Neuron (in vitro differentiated cells): Measurements from ENCODE around the gene HECTD4.

ENCODE experiments used
- H2AFZ ChIP-seq: one replicate; pipeline ENCODE4 v1.6.1; 2013; ENCODE audit warnings: low read depth, mild to moderate bottlenecking, inconsistent platforms, low read length, moderate library complexity
- H3K27me3 ChIP-seq: one replicate; pipeline ENCODE4 v1.6.1; 2013; ENCODE audit warnings: low read length; ENCODE audit not compliant: insufficient read depth
- H3K36me3 ChIP-seq: one replicate; pipeline ENCODE4 v1.6.1; 2013; ENCODE audit warnings: low read length; ENCODE audit not compliant: insufficient read depth
- H3K4me1 ChIP-seq: one replicate; pipeline ENCODE4 v1.6.1; 2013; ENCODE audit warnings: low read length; ENCODE audit not compliant: insufficient read depth
- H3K4me3 ChIP-seq: 2 replicates; pipeline ENCODE4 v1.5.1; 2013; ENCODE audit warnings: mild to moderate bottlenecking, low read length, moderate library complexity
- H3K9me3 ChIP-seq: one replicate; pipeline ENCODE4 v1.6.1; 2013; ENCODE audit warnings: low read length

Gene HECTD4

DNA sequence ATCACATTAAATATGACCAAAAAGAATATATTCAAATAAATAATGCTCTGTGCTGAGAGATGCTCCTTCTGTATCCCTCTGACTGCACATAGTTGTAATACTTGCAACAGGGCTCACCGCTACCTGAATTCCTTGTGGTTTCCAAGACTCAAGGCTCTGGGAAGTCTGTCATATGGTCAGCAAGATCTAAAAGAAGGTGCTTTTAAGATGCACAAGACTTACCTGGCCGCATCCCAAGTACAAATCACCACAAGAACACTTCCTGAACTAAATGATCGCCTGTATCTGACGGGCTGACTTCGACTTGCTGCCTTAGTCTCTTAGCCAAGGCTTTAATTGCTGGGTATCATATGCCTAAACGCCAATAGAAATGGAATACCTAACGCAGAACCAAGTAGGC lies 67.2 kb downstream of the HECTD4 start:
- Histone ChIP-seq H3K9me3 (no peaks in the 10 kb centered on the region), H3K4me3 (no peak overlapping the region), H3K36me3 (peaks cover 58% of the 10 kb centered on the region), H3K27me3 (no peaks in the 10 kb centered on the region), H3K4me1 (no peaks in the 10 kb centered on the region), H2AFZ (no peak overlapping the region)

DNA sequence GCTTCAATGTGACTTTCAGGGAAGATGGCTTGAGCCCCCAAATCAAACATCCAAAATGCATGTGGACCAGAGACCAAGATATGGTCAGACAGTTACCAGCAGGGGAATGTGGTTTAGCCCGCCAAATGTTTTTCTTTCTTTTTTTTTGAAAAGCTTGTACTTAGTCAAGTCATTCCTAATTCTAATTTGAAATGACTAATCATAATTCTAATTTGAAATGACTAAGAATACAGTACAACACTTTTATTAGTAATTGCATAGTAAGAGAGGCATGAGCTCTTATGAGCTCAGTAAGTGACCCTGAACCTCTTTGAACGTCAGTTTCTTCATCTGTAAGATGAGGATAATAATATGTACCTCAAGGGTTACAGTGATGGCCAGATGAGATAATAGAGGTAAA lies 72.4 kb downstream of the HECTD4 start:
- Histone ChIP-seq H3K4me3 (no peak overlapping the region), H3K27me3 (no peaks in the 10 kb centered on the region), H3K36me3 (peaks cover 61% of the 10 kb centered on the region)

DNA sequence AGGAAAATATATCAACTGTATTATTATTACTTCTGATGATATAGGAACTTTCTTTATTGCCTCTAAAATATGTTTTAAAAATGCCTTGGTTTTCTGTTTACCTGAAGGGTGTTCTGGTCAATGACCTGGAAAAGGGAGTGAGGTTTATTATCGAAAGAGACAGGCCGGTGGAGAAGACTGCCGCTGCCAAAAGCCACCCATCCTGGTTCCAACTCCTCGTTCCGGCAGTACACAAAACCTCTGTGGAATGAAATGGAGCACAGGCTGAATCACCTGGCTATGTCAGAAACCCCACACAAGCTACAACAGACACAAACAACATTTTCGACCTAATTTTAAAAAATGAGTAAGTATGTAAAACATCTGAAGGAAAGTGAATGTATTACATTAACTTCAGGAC lies 73.6 kb downstream of the HECTD4 start:
- H2AFZ ChIP-seq, result no peak overlapping the region
- H3K4me3 ChIP-seq, result no peak overlapping the region
- no peaks in the 10 kb centered on the region for H3K9me3 ChIP-seq
- no peaks in the 10 kb centered on the region for H3K27me3 ChIP-seq
- no peaks in the 10 kb centered on the region for H3K4me1 ChIP-seq
- H3K36me3 ChIP-seq, result peaks cover 52% of the 10 kb centered on the region

More for the DNA sequence above, 72.4 kb downstream of the HECTD4 start:
- H3K9me3 ChIP-seq, result no peaks in the 10 kb centered on the region
- H3K4me1 ChIP-seq, result no peaks in the 10 kb centered on the region
- H2AFZ ChIP-seq, result no peak overlapping the region

DNA sequence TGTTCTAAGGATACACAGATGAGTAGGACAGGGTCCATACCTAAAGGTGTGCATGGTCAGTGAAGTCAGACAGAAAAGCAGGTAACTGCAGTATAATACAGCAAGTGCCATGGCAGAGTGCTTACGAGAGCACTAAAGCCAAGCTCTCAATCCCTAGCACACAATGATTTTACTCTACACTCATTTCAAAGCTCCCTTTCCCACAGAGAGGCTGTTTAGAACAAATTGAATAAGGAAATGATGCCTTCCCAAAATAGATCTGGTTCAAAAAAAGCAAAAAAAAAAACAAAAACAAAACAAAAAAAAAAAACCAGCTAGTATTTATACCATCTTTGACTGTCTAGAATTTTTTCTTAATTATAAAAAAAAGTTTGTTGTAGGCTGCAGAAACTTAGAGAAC lies 74.1 kb downstream of the HECTD4 start:
- H2AFZ ChIP-seq, result no peak overlapping the region
- H3K36me3 ChIP-seq, result peaks cover 54% of the 10 kb centered on the region
- no peaks in the 10 kb centered on the region for H3K27me3 ChIP-seq
- no peak overlapping the region for H3K4me3 ChIP-seq
- H3K4me1 ChIP-seq, result no peaks in the 10 kb centered on the region
- H3K9me3 ChIP-seq, result no peaks in the 10 kb centered on the region

DNA sequence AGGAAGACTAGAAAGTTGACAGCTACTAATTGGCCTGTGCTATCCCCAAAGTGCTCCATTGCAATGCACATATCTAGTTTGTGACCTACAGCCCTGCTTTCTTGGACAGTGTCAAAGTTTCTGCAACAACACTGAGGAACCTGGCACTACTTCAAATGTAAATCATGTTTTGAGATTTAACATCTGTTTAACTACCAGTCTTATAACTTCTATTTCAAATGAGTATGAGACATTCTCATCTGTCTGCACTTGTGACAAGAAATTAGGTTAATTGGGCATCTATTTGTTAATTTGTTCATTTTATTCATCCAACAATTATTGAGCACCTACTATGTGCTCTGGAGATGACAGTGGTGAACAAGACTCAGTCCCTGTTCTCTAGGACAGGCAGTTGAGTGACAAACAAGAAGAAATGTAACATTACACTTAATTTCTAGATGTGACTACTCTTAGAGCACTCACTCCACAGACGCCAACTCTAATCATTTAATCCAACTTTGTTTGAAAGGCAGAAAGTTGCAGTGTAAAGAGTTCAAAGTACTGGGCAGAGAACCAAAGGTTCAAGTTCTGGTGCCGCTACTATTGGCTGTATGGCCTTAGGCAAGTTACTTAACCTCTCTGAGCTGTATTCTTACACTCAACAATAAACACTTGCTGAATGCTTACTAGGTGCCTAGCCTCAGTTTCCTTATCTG lies 74.8 kb downstream of the HECTD4 start:
- no peak overlapping the region for H3K4me3 ChIP-seq
- no peaks in the 10 kb centered on the region for H3K4me1 ChIP-seq
- peaks cover 53% of the 10 kb centered on the region for H3K36me3 ChIP-seq
- H3K9me3 ChIP-seq, result no peaks in the 10 kb centered on the region
- H2AFZ ChIP-seq, result no peak overlapping the region
- no peaks in the 10 kb centered on the region for H3K27me3 ChIP-seq

DNA sequence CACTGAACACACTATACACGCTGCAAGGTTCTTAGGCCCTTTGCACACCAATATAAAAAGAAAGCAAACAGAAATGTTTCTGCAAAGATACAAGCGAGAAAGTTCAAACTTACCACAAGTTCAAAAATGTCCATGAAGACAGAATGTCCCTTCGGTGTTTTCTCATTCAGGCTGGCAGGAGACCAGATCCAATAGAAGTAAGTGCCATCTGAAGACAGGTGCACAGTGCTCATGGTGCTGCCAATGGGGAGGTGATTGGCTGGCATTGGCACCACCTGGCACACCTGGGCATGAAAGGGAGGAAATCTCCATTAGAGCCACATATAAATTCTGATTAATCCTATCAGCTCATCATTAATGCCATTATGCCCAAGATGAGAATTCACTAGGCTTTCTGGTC lies 76.3 kb downstream of the HECTD4 start:
- H3K4me1 ChIP-seq, result no peaks in the 10 kb centered on the region
- no peaks in the 10 kb centered on the region for H3K27me3 ChIP-seq
- H3K4me3 ChIP-seq, result no peak overlapping the region
- no peak overlapping the region for H2AFZ ChIP-seq
- H3K9me3 ChIP-seq, result no peaks in the 10 kb centered on the region
- peaks cover 52% of the 10 kb centered on the region for H3K36me3 ChIP-seq

DNA sequence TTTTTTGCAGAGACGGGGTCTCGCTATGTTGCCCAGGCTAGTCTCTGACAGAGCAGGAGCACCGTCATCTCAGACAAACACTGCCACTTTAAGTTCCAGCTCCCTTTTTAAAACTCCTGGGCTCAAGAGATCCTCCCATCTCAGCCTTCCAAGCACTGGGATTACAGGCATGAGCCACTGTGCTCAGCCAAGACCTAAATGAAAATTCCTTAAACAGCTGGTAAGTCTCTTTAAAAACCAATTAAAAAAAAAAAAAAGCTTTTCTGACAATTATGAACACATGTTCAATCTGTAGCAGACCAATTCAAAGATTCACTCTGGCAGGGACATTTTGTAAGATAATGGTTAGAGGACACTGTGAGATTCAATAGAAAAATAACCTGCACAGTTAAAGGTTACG lies 77.8 kb downstream of the HECTD4 start:
- Histone ChIP-seq H2AFZ (no peak overlapping the region), H3K36me3 (peaks cover 50% of the 10 kb centered on the region), H3K9me3 (no peaks in the 10 kb centered on the region), H3K27me3 (no peaks in the 10 kb centered on the region), H3K4me3 (no peak overlapping the region), H3K4me1 (no peaks in the 10 kb centered on the region)

DNA sequence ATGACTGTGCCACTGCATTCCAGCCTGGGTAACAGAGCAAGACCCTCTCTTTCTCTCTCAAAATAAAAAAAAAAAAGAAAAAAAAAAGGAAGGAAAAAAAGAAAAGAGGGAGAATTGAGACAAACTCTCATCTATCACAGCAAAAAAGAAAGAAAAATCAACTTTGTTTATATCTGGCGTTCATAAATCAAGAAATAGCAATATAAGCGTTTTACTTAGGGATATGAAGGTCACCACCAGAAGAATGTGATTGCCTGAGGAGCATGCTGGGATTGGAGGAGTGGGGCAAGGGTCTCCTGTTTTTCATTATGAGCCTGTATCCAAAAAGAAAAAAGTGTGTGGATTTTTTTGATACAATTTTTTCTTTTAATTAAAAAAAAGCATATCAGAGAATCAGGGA lies 78.4 kb downstream of the HECTD4 start:
- no peak overlapping the region for H2AFZ ChIP-seq
- no peaks in the 10 kb centered on the region for H3K4me1 ChIP-seq
- no peaks in the 10 kb centered on the region for H3K9me3 ChIP-seq
- peaks cover 46% of the 10 kb centered on the region for H3K36me3 ChIP-seq
- H3K4me3 ChIP-seq, result no peak overlapping the region
- no peaks in the 10 kb centered on the region for H3K27me3 ChIP-seq

DNA sequence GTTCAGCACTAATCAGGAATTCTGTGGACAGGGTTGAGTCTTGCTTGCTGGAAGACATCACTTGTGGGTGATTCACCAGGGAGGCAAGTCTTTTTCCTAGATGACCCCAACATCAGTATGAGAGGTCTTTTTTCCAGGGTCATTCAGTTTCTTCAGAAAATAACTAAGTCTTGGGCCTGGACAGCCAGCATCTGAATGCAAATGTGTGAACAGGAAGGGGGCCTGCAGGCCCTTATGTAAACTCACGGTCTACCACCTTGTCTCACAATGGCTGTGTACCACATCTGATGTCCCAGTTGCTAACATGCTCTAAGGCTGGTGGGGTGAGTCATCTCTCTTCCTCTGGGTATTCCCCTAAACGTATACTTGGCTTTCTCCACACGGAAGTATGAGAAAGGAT lies 79.2 kb downstream of the HECTD4 start:
- Histone ChIP-seq H3K36me3 (peaks cover 41% of the 10 kb centered on the region), H3K4me3 (no peak overlapping the region), H3K9me3 (no peaks in the 10 kb centered on the region), H3K27me3 (no peaks in the 10 kb centered on the region), H3K4me1 (no peaks in the 10 kb centered on the region), H2AFZ (no peak overlapping the region)

DNA sequence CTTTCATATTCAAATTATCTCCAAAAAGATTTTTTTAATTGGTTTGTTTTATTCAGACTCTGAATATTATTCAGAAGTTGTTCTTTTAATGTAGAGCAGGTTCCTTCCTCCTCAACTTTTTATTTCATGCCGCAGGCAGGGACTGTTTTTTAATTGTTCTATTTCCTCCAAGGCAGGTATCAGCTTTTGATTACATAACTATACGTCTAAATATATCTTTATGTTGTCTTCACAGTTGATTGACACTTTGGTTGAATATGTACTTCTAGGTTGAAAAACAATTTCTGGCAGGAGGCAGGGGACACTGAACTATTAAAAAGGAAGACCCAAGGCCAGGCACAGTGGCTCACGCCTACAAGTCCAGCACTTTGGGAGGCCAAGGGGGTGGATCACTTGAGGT lies 82.5 kb downstream of the HECTD4 start:
- no peak overlapping the region for H2AFZ ChIP-seq
- peaks cover 40% of the 10 kb centered on the region for H3K36me3 ChIP-seq
- H3K4me1 ChIP-seq, result no peaks in the 10 kb centered on the region
- no peaks in the 10 kb centered on the region for H3K27me3 ChIP-seq
- no peaks in the 10 kb centered on the region for H3K9me3 ChIP-seq
- H3K4me3 ChIP-seq, result no peak overlapping the region

DNA sequence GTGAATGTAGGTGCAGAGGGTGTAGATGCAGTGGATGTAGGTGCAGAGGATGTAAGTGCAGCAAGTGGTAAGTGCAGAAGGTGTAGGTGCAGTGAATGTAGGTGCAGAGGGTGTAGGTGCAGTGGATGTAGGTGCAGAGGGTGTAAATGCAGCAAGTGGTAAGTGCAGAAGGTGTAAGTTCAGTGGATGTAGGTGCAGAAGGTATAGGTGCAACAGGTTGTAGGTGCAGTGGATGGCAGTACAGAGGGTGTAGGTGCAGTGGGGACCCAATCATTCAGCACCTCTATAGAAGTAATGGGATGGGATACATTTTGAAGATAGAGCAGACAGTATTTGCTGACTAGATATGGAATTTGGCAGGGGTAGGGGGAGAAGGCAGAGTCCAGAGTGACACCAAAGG lies 85.0 kb downstream of the HECTD4 start:
- Histone ChIP-seq H3K36me3 (peaks cover 29% of the 10 kb centered on the region), H3K4me1 (peaks cover 2% of the 10 kb centered on the region), H3K4me3 (no peak overlapping the region), H2AFZ (no peak overlapping the region), H3K27me3 (no peaks in the 10 kb centered on the region), H3K9me3 (no peaks in the 10 kb centered on the region)

DNA sequence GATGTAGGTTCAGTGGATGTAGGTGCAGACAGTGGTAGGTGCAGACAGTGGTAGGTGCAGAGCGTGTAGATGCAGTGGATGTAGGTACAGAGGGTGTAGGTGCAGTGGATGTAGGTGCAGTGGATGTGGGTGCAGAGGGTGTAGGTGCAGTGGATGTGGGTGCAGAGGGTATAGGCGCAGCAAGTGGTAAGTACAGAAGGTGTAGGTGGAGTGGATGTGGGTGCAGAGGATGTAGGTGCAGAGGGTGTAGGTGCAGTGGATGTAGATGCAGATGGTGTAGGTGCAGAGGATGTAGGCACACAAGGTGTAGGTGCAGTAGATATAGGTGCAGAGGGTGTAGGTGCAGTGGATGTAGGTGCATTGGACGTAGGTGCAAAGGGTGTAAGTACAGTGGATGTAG lies 86.0 kb downstream of the HECTD4 start:
- H3K4me3 ChIP-seq, result no peak overlapping the region
- H3K27me3 ChIP-seq, result no peaks in the 10 kb centered on the region
- H2AFZ ChIP-seq, result no peak overlapping the region
- peaks cover 24% of the 10 kb centered on the region for H3K36me3 ChIP-seq
- H3K4me1 ChIP-seq, result peaks cover 2% of the 10 kb centered on the region
- H3K9me3 ChIP-seq, result no peaks in the 10 kb centered on the region

DNA sequence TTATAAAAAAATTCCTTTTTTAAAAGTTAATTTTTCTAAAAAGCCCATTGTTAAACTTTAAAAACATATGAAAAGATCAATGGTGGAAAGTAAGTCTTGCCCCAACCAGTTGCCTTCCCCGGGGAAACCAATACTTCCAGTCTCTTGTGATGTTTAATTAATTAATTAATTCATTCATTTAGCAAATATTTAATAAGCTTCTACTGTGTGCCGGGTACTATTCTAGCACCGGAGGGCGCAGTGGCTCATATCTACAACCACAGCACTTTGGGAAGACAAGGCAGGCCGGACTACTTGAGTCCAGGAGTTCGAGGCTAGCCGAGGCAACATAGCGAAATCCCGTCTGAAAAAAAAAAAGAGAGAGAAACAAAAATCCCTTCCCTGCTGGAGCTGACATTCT lies 87.4 kb downstream of the HECTD4 start:
- no peak overlapping the region for H2AFZ ChIP-seq
- H3K27me3 ChIP-seq, result no peaks in the 10 kb centered on the region
- peaks cover 2% of the 10 kb centered on the region for H3K4me1 ChIP-seq
- no peak overlapping the region for H3K4me3 ChIP-seq
- H3K9me3 ChIP-seq, result no peaks in the 10 kb centered on the region
- H3K36me3 ChIP-seq, result peaks cover 24% of the 10 kb centered on the region

DNA sequence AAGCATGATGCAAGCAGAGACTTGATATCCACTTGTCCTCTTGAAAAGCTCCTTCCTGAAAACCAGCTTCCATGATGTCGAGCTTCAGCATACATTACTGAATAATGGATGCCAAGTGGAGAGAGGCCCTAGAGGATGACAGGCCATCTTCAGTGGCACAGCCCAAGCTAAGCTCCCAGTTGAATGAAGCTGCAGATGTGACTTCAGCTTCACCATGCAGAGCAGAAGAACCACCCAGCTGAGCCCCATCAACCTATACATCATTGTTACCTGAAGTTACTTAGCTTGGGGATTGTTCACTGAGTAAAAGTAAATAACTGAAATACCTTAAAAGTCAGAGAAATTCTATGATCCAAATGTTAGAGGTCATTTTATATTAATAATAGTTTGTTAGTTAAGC lies 93.6 kb downstream of the HECTD4 start:
- Histone ChIP-seq H3K36me3 (peaks cover 10% of the 10 kb centered on the region), H3K4me3 (no peak overlapping the region), H2AFZ (no peak overlapping the region), H3K9me3 (peaks cover 4% of the 10 kb centered on the region), H3K4me1 (peaks cover under 1% of the 10 kb centered on the region), H3K27me3 (no peaks in the 10 kb centered on the region)
